HG02970 (cell line): Measurements from ENCODE around the gene EEFSEC.

Experiments
- ATAC-seq: cut with Tn5 transposase; IDR thresholded peaks from one replicate; pipeline ENCODE4 v1.9.1; 2021; ENCODE audit warnings: mild to moderate bottlenecking, moderate library complexity, moderate number of reproducible peaks; ENCODE audit not compliant: unreplicated experiment, low FRiP score

EEFSEC gene

GRCh38 chr3:128153156-128154041 lies at the start of gene EEFSEC:
Gene EEFSEC, plus strand, starts transcription at chr3:128153481. Its CDS starts 27 bp downstream, at chr3:128153508.
- ATAC-seq, result peak; percentile 81

- no peak for ATAC-seq
Observed at GRCh38 chr3:128107834-128108233, 45.4 kb upstream of the EEFSEC start.

- no peak for ATAC-seq
Observed at GRCh38 chr3:128111147-128111546, 42.1 kb upstream of the EEFSEC start.

- no peak for ATAC-seq
Observed at GRCh38 chr3:128112357-128112968, 40.8 kb upstream of the EEFSEC start.

GRCh38 chr3:128113817-128114794 lies 39.2 kb upstream of the EEFSEC start:
- no peak for ATAC-seq

GRCh38 chr3:128122013-128122412 lies 31.3 kb upstream of the EEFSEC start:
- ATAC-seq, result no peak

GRCh38 chr3:128123156-128123537 lies 30.1 kb upstream of the EEFSEC start:
- no peak for ATAC-seq

- ATAC-seq, result peak; percentile 97
Observed at GRCh38 chr3:128123538-128124368, 29.5 kb upstream of the EEFSEC start, which contains the start of gene RUVBL1. Gene RUVBL1, minus strand, starts transcription at chr3:128123812. Its CDS starts 88 bp downstream, at chr3:128123724.

GRCh38 chr3:128127236-128127635 lies 26.0 kb upstream of the EEFSEC start:
- ATAC-seq, result no peak

- ATAC-seq, result no peak
Observed at GRCh38 chr3:128128251-128128650, 25.0 kb upstream of the EEFSEC start.

GRCh38 chr3:128131897-128132646 lies 21.2 kb upstream of the EEFSEC start:
- ATAC-seq, result no peak

- no peak for ATAC-seq
Observed at GRCh38 chr3:128133273-128133883, 19.9 kb upstream of the EEFSEC start.

GRCh38 chr3:128143496-128143895 lies 9.8 kb upstream of the EEFSEC start:
- ATAC-seq, result no peak

GRCh38 chr3:128144512-128145187 lies 8.6 kb upstream of the EEFSEC start:
- no peak for ATAC-seq

GRCh38 chr3:128145279-128145678 lies 8.0 kb upstream of the EEFSEC start:
- no peak for ATAC-seq

GRCh38 chr3:128146201-128146600 lies 7.1 kb upstream of the EEFSEC start:
- no peak for ATAC-seq

GRCh38 chr3:128149650-128150049 lies 3.6 kb upstream of the EEFSEC start:
- ATAC-seq, result no peak

GRCh38 chr3:128151758-128152274 lies 1.5 kb upstream of the EEFSEC start:
- ATAC-seq, result no peak
